H9 (cell line): ENCODE data around the gene EEF2KMT. TPM values are rescaled to one million over a fixed set of nuclear protein-coding genes. Genes with fewer than 3 reads are reported as not detected.

ENCODE experiments used
- DNase-seq: peaks from one replicate; pipeline ENCODE4 v3.0.0-alpha.2; 2017
- H2AFZ ChIP-seq: one replicate; pipeline ENCODE4 v1.6.1; 2013; ENCODE audit warnings: mild to moderate bottlenecking, low read length, control low read depth, moderate library complexity
- H2AK5ac ChIP-seq: 2 replicates; pipeline ENCODE4 v1.6.1; 2013; ENCODE audit warnings: low read length, control low read depth, mixed read lengths; ENCODE audit not compliant: insufficient read length
- H2BK120ac ChIP-seq: one replicate; pipeline ENCODE4 v1.6.1; 2013; ENCODE audit warnings: low read depth, mild to moderate bottlenecking, low read length, control low read depth, inconsistent platforms; ENCODE audit not compliant: poor library complexity, severe bottlenecking
- H2BK12ac ChIP-seq: 2 replicates; pipeline ENCODE4 v1.6.1; 2013; ENCODE audit warnings: low read length, control low read depth, mixed read lengths, low read depth; ENCODE audit not compliant: insufficient read length
- H2BK15ac ChIP-seq: 2 replicates; pipeline ENCODE4 v1.6.1; 2013; ENCODE audit warnings: low read depth, low read length, control low read depth
- H2BK20ac ChIP-seq: one replicate; pipeline ENCODE4 v1.6.1; 2013; ENCODE audit warnings: low read depth, mild to moderate bottlenecking, low read length, control low read depth, inconsistent platforms; ENCODE audit not compliant: poor library complexity, severe bottlenecking
- H2BK5ac ChIP-seq: 2 replicates; pipeline ENCODE4 v1.6.1; 2013; ENCODE audit warnings: low read length, control low read depth, mixed read lengths; ENCODE audit not compliant: insufficient read length
- H3K14ac ChIP-seq: 2 replicates; pipeline ENCODE4 v1.6.1; 2013; ENCODE audit warnings: low read length, control low read depth; ENCODE audit not compliant: insufficient read depth
- H3K18ac ChIP-seq: 2 replicates; pipeline ENCODE4 v1.6.1; 2013; ENCODE audit warnings: low read depth, mild to moderate bottlenecking, mixed read lengths, low read length, control low read depth; ENCODE audit not compliant: insufficient read length
- H3K23ac ChIP-seq: 2 replicates; pipeline ENCODE4 v1.6.1; 2013; ENCODE audit warnings: low read length, control low read depth, mixed read lengths, low read depth; ENCODE audit not compliant: insufficient read length
- H3K23me2 ChIP-seq: 2 replicates; pipeline ENCODE4 v1.6.1; 2013; ENCODE audit warnings: low read depth, mild to moderate bottlenecking, mixed read lengths, low read length, control low read depth; ENCODE audit not compliant: insufficient read length, poor library complexity, severe bottlenecking
- H3K27ac ChIP-seq: 2 replicates; pipeline ENCODE4 v1.5.1; 2013; ENCODE audit warnings: low read length, control low read depth, mixed read lengths, low read depth; ENCODE audit not compliant: insufficient read length
- H3K27me3 ChIP-seq: 2 replicates; pipeline ENCODE4 v1.6.1; 2013; ENCODE audit warnings: low read length, control low read depth, inconsistent platforms; ENCODE audit not compliant: insufficient read depth
- H3K4ac ChIP-seq: 2 replicates; pipeline ENCODE4 v1.6.1; 2013; ENCODE audit warnings: low read depth, mild to moderate bottlenecking, control low read depth, inconsistent platforms, low read length, moderate library complexity
- H3K4me1 ChIP-seq: 2 replicates; pipeline ENCODE4 v1.6.1; 2013; ENCODE audit warnings: low read length, control low read depth, inconsistent platforms; ENCODE audit not compliant: insufficient read depth
- H3K4me2 ChIP-seq: 2 replicates; pipeline ENCODE4 v1.6.1; 2013; ENCODE audit warnings: low read length, control low read depth, mixed read lengths; ENCODE audit not compliant: insufficient read length, insufficient read depth
- H3K56ac ChIP-seq: 2 replicates; pipeline ENCODE4 v1.6.1; 2013; ENCODE audit warnings: low read depth, mild to moderate bottlenecking, mixed read lengths, low read length, control low read depth; ENCODE audit not compliant: insufficient read length
- H3K79me1 ChIP-seq: 2 replicates; pipeline ENCODE4 v1.6.1; 2013; ENCODE audit warnings: low read depth, mild to moderate bottlenecking, moderate library complexity, low read length, control low read depth, inconsistent platforms; ENCODE audit not compliant: insufficient read depth, poor library complexity, severe bottlenecking
- H3K79me2 ChIP-seq: 2 replicates; pipeline ENCODE4 v1.6.1; 2013; ENCODE audit warnings: low read length, control low read depth, inconsistent platforms; ENCODE audit not compliant: insufficient read depth
- H3K9ac ChIP-seq: 2 replicates; pipeline ENCODE4 v1.6.1; 2013; ENCODE audit warnings: low read length, control low read depth, mixed read lengths; ENCODE audit not compliant: insufficient read length; ENCODE audit errors: extremely low read depth
- H3K9me3 ChIP-seq: one replicate; pipeline ENCODE4 v1.6.1; 2013; ENCODE audit warnings: low read depth, low read length, inconsistent platforms; ENCODE audit not compliant: control insufficient read depth
- H3T11ph ChIP-seq: one replicate; pipeline ENCODE4 v1.6.1; 2013; ENCODE audit warnings: mild to moderate bottlenecking, low read length, control low read depth, inconsistent platforms
- H4K20me1 ChIP-seq: one replicate; pipeline ENCODE4 v1.6.1; 2013; ENCODE audit not compliant: control insufficient read depth, insufficient read length, insufficient read depth
- H4K5ac ChIP-seq: 2 replicates; pipeline ENCODE4 v1.6.1; 2013; ENCODE audit warnings: low read depth, mild to moderate bottlenecking, mixed read lengths, low read length, control low read depth; ENCODE audit not compliant: insufficient read length
- H4K8ac ChIP-seq: replicated peaks from 2 replicates; pipeline ENCODE4 v1.6.1; 2013; ENCODE audit warnings: low read length, control low read depth, mixed read lengths, low read depth; ENCODE audit not compliant: insufficient read length
- H4K91ac ChIP-seq: 2 replicates; pipeline ENCODE4 v1.6.1; 2013; ENCODE audit warnings: low read depth, mild to moderate bottlenecking, moderate library complexity, mixed read lengths, low read length, control low read depth; ENCODE audit not compliant: insufficient read length
- H3K27ac Mint-ChIP-seq, 3 experiments: 2 replicates in 2 of 3; 3 replicates in 1 of 3; pipeline ENCODE4 v1.8.0; 2020 to 2021; ENCODE audit warnings: mixed read lengths in 3 of 3, mild to moderate bottlenecking in 1 of 3, moderate library complexity in 1 of 3
- H3K27me3 Mint-ChIP-seq: 2 replicates; pipeline ENCODE4 v1.8.0; 2021; ENCODE audit warnings: low read depth, mild to moderate bottlenecking, moderate library complexity, mixed read lengths
- H3K36me3 Mint-ChIP-seq, 3 experiments: 2 replicates in 2 of 3; 3 replicates in 1 of 3; pipeline ENCODE4 v1.8.0; 2020 to 2021; ENCODE audit warnings: low read depth in 3 of 3, mixed read lengths in 3 of 3; ENCODE audit not compliant: insufficient read depth in 1 of 3
- H3K4me1 Mint-ChIP-seq, 2 experiments: 2 replicates each; pipeline ENCODE4 v1.8.0; 2020; ENCODE audit warnings: mixed read lengths in 2 of 2
- H3K4me3 Mint-ChIP-seq, 2 experiments: 2 replicates in 1 of 2; 3 replicates in 1 of 2; pipeline ENCODE4 v1.8.0; 2020 to 2021; ENCODE audit warnings: mild to moderate bottlenecking in 2 of 2, mixed read lengths in 2 of 2, moderate library complexity in 1 of 2
- H3K9me3 Mint-ChIP-seq, 2 experiments: 2 replicates in 1 of 2; 3 replicates in 1 of 2; pipeline ENCODE4 v1.8.0; 2020; ENCODE audit warnings: mild to moderate bottlenecking in 2 of 2, mixed read lengths in 2 of 2, moderate library complexity in 1 of 2
- CTCF ChIP-seq: fragments of 200-600 bp; sonication (generic); conservative IDR thresholded peaks from 3 replicates; pipeline ENCODE4 v1.8.0; 2021; ENCODE audit warnings: antibody characterized with exemption, mild to moderate bottlenecking
- WGBS: extraction: QIAGEN DNeasy Blood & Tissue Kit; methylation state at CpG from one replicate; pipeline ENCODE4 v1.1.7; 2013; ENCODE audit warnings: missing lambda C conversion rate, low lambda C conversion rate, mixed read lengths; ENCODE audit not compliant: insufficient read length; ENCODE audit errors: extremely low coverage; 5-methylcytosine and 5-hydroxymethylcytosine counted together
- total RNA-seq: library from RNA; stranded (reverse); gene quantifications from 2 replicates; pipeline ENCODE4 v1.2.1, GENCODE V29; 2021

EEF2KMT gene
- total RNA-seq, 1 experiment from 2014 or later = 16.4 TPM

GRCh38 chr16:5059386-5060072 is 38.1 kb downstream of the EEF2KMT start:
- peak overlapping the region; percentile 78 to 91 (median 90); a peak in 3 of 7 replicates for H3K27ac Mint-ChIP-seq

More at GRCh38 chr16:5059386-5060072, 38.1 kb downstream of the EEF2KMT start:
- TF ChIP-seq CTCF = peak; percentile 19; the same call in 1 of the 3 replicates
- H3K4me2 ChIP-seq = no peak overlapping the region
- H3K23me2 ChIP-seq = no peaks in the 10 kb centered on the region
- no peak overlapping the region for H2BK12ac ChIP-seq
- no peak overlapping the region for H4K8ac ChIP-seq
- H3K79me2 ChIP-seq = no peaks in the 10 kb centered on the region
- H4K20me1 ChIP-seq = no peaks in the 10 kb centered on the region
- peaks cover 31 to 35% of the 10 kb centered on the region in 2 experiments for H3K4me1 Mint-ChIP-seq
- H2BK15ac ChIP-seq = no peak overlapping the region
- H3K4ac ChIP-seq = no peak overlapping the region
- H3K79me1 ChIP-seq = no peaks in the 10 kb centered on the region
- no peak overlapping the region for H3K23ac ChIP-seq
- H3K14ac ChIP-seq = no peak overlapping the region
- no peak overlapping the region for H3K18ac ChIP-seq
- no peak overlapping the region for H3K27ac ChIP-seq
- no peak overlapping the region for H3K9ac ChIP-seq
- DNase-seq = peak; percentile 50
- no peak overlapping the region for H3K56ac ChIP-seq
- H2BK120ac ChIP-seq = no peak overlapping the region
- WGBS = no CpG with 5 or more reads among the region's 6 CpGs
- H3K4me1 ChIP-seq = peaks cover 4% of the 10 kb centered on the region; the same call in 1 of the 2 replicates
- peak overlapping the region in 1 of 2 experiments; percentile 46; a peak in 1 of 5 replicates for H3K4me3 Mint-ChIP-seq
- no peaks in the 10 kb centered on the region for H3K27me3 ChIP-seq
- no peak overlapping the region for H4K5ac ChIP-seq
- no peak overlapping the region for H2AFZ ChIP-seq
- no peak overlapping the region for H4K91ac ChIP-seq
- no peak overlapping the region for H2BK20ac ChIP-seq
- H3T11ph ChIP-seq = no peak overlapping the region
- H3K36me3 Mint-ChIP-seq = no peaks in the 10 kb centered on the region
- H2AK5ac ChIP-seq = no peak overlapping the region
- H2BK5ac ChIP-seq = no peak overlapping the region
- no peaks in the 10 kb centered on the region; a peak in 1 of 5 replicates for H3K9me3 Mint-ChIP-seq
- no peaks in the 10 kb centered on the region; the same call in 1 of the 2 replicates for H3K27me3 Mint-ChIP-seq
- H3K9me3 ChIP-seq = no peaks in the 10 kb centered on the region
